Esophagus squamous epithelium (tissue), 5 donors: ENCODE results near the gene MMP25. TPM values are rescaled to one million over a fixed set of nuclear protein-coding genes. Genes with fewer than 3 reads are reported as not detected.

Experiments
- DNase-seq: peaks from one replicate; lab custom pipeline; 2025; lab: John Stamatoyannopoulos, UW
- H3K27ac ChIP-seq, 4 donors: fragments of 200-600 bp; sonication (generic); one replicate each; pipeline ENCODE4 v1.5.1; 2016 to 2019; ENCODE audit warnings: mild to moderate bottlenecking in 1 of 4
- H3K27me3 ChIP-seq, 4 donors: fragments of 200-600 bp; sonication (generic); 1 replicate in 3 of 4; 2 replicates in 1 of 4; pipeline versions ENCODE4 v1.5.1 to v1.6.0; 2017 to 2021; ENCODE audit warnings: antibody characterized with exemption in 1 of 4
- H3K36me3 ChIP-seq, 3 donors: fragments of 200-600 bp; sonication (generic); one replicate each; pipeline ENCODE4 v1.5.1; 2016 to 2019
- H3K4me1 ChIP-seq, 3 donors: fragments of 200-600 bp; sonication (generic); one replicate each; pipeline ENCODE4 v1.5.1; 2017 to 2019
- H3K4me3 ChIP-seq, 4 donors: fragments of 200-600 bp; sonication (generic); 1 replicate in 3 of 4; 2 replicates in 1 of 4; pipeline ENCODE4 v1.5.1; 2016 to 2019; ENCODE audit warnings: mild to moderate bottlenecking in 2 of 4, moderate library complexity in 1 of 4
- H3K9me3 ChIP-seq, 3 donors: fragments of 200-600 bp; sonication (generic); one replicate each; pipeline ENCODE4 v1.5.1; 2016 to 2019
- CTCF ChIP-seq, 6 experiments: fragments of 450-650 bp in 4 of 6; fragments of 200-600 bp in 2 of 6; sonication (generic) in 2 of 6; IDR thresholded peaks; one replicate each; pipeline ENCODE4 v1.5.1; 2016 to 2019; ENCODE audit warnings: antibody characterized with exemption in 6 of 6, mild to moderate bottlenecking in 4 of 6, moderate library complexity in 4 of 6
- POLR2A ChIP-seq, 4 donors: fragments of 450-650 bp; IDR thresholded peaks; one replicate each; pipeline ENCODE4 v1.6.1; 2017; ENCODE audit warnings: antibody characterized with exemption in 4 of 4, mild to moderate bottlenecking in 4 of 4, moderate library complexity in 3 of 4
- WGBS, 2 donors: methylation state at CpG; one replicate each; pipeline ENCODE4 v1.1.5; 2018; 5-methylcytosine and 5-hydroxymethylcytosine counted together
- intact Hi-C: fragments of 100-400 bp; cut with DNase I; formaldehyde crosslinking; loops from one replicate; pipeline ENCODE4 v1.15.0; 2022
- total RNA-seq, 4 donors: library from RNA; depleted of rRNA; stranded (reverse); fragments of >200 nt; gene quantifications; one replicate each; pipeline ENCODE4 v1.1.0, GENCODE V29; 2016
- donor health status: DM: yes; HTN: yes; CAD: no.

Gene MMP25
- total RNA-seq = 1 to 10 TPM in 1 of 4 donors, under 1 TPM in 3; 0.19 to 1.4 (median 0.61) TPM

- TF ChIP-seq POLR2A (IDR thresholded peaks at IDR 0.05) = no peak
- no peak for TF ChIP-seq CTCF (IDR thresholded peaks at IDR 0.05)
- 0% methylated on average over 1 to 6 of the region's 86 CpGs for WGBS, 2 donors
- intact Hi-C loops = no loop called here
- H3K4me1 ChIP-seq = peaks cover 17 to 25% (median 21%) of the 10 kb centered on the region in 3 donors
- peak within 1 kb of the TSS; percentile 20 to 60 (median 46) for H3K4me3 ChIP-seq
- no peak for DNase-seq
- H3K27ac ChIP-seq = peak within 1 kb of the TSS in 1 of 4 donors; percentile 23
- H3K9me3 ChIP-seq = no peaks in the 10 kb centered on the region
- no peaks in the 10 kb centered on the region for H3K36me3 ChIP-seq
- H3K27me3 ChIP-seq = peaks cover 8 to 100% (median 19%) of the 10 kb centered on the region in 4 donors
Observed at GRCh38 chr16:3045758-3046640, at the start of gene MMP25. Gene MMP25, plus strand, starts transcription at chr16:3046561. Its CDS starts 357 bp downstream, at chr16:3046918.

GRCh38 chr16:2999929-3000328, 46.4 kb upstream of the MMP25 start:
- Histone ChIP-seq H3K27ac (no peak overlapping the region), H3K4me1 (peaks cover 0 to 20% (median 3%) of the 10 kb centered on the region in 3 donors), H3K27me3 (peaks cover 0 to 53% (median 0%) of the 10 kb centered on the region in 4 donors), H3K36me3 (no peaks in the 10 kb centered on the region), H3K4me3 (no peak overlapping the region), H3K9me3 (no peaks in the 10 kb centered on the region)
- 73 to 79% methylated on average over 5 to 6 of the region's 6 CpGs for WGBS, 2 donors
- TF ChIP-seq CTCF (IDR thresholded peaks at IDR 0.05) (no peak), POLR2A (IDR thresholded peaks at IDR 0.05) (no peak)
- no peak for DNase-seq
- intact Hi-C loops = no loop called here

- no peak for DNase-seq
- Histone ChIP-seq H3K27ac (no peak overlapping the region), H3K36me3 (no peaks in the 10 kb centered on the region), H3K27me3 (peaks cover 0 to 59% (median under 1%) of the 10 kb centered on the region in 4 donors), H3K9me3 (no peaks in the 10 kb centered on the region), H3K4me3 (no peak overlapping the region), H3K4me1 (peaks cover 0 to 17% (median 4%) of the 10 kb centered on the region in 3 donors)
- 80% methylated on average over 2 of the region's 4 CpGs; no CpG with 5 or more reads in 1 of the 2 donors for WGBS, 2 donors
- intact Hi-C loops = no loop called here
- TF ChIP-seq CTCF (IDR thresholded peaks at IDR 0.05) = no peak
- no peak for TF ChIP-seq POLR2A (IDR thresholded peaks at IDR 0.05)
Observed at GRCh38 chr16:3000540-3000939, 45.8 kb upstream of the MMP25 start.

GRCh38 chr16:3001316-3001715, 45.0 kb upstream of the MMP25 start:
- no peak for DNase-seq
- Histone ChIP-seq H3K4me1 (peaks cover 0 to 14% (median 4%) of the 10 kb centered on the region in 3 donors), H3K27me3 (peaks cover 0 to 63% (median 4%) of the 10 kb centered on the region in 4 donors), H3K27ac (no peak overlapping the region), H3K9me3 (no peaks in the 10 kb centered on the region), H3K36me3 (no peaks in the 10 kb centered on the region), H3K4me3 (no peak overlapping the region)
- intact Hi-C loops = no loop called here
- TF ChIP-seq POLR2A (IDR thresholded peaks at IDR 0.05) (no peak), CTCF (IDR thresholded peaks at IDR 0.05) (no peak)
- WGBS, 2 donors = 60% methylated on average over 2 of the region's 12 CpGs; no CpG with 5 or more reads in 1 of the 2 donors
